A549 (cell line): ENCODE data around the gene TMED9.
"Not testable (repeated sequence)": the region's sequence is repeated elsewhere in the genome, so short reads cannot be mapped to it uniquely, and the experiment has no call there.

Experiments used
- BCL3 ChIP-seq: fragments of >200 bp; sonication (Bioruptor Twin); formaldehyde crosslinking; IDR thresholded peaks from 3 replicates; pipeline ENCODE4 v1.6.1; 2016
- CBX8 ChIP-seq: fragments of 200-600 bp; sonication (generic); IDR thresholded peaks from 2 replicates; pipeline ENCODE4 v1.6.1; 2016
- HDAC2 ChIP-seq: fragments of 200-600 bp; sonication (generic); IDR thresholded peaks from 2 replicates; pipeline ENCODE4 v1.6.1; 2016
- MAFK ChIP-seq: fragments of 450-650 bp; IDR thresholded peaks from 2 replicates; pipeline ENCODE4 v1.6.1; 2014; ENCODE audit not compliant: partially characterized antibody
- MAX ChIP-seq: IDR thresholded peaks from 2 replicates; pipeline ENCODE4 v1.6.1; 2012
- NR3C1 ChIP-seq: fragments of >200 bp; sonication (Bioruptor Twin); formaldehyde crosslinking; IDR thresholded peaks from 3 replicates; pipeline ENCODE4 v1.6.1; 2017
- POLR2A ChIP-seq: IDR thresholded peaks from 2 replicates; pipeline ENCODE4 v1.6.1; 2012; ENCODE audit warnings: mild to moderate bottlenecking, low read length
- RAD21 ChIP-seq, 2 experiments: fragments of >200 bp in 1 of 2; sonication (Bioruptor Twin) in 1 of 2; formaldehyde crosslinking in 1 of 2; IDR thresholded peaks in 1 of 2; conservative IDR thresholded peaks in 1 of 2; 2 replicates in 1 of 2; 3 replicates in 1 of 2; pipeline ENCODE4 v1.6.1; 2012 to 2018; ENCODE audit warnings: inconsistent platforms in 1 of 2
- ZNF302 ChIP-seq: fragments of 250-450 bp; sonication (Bioruptor Pico); IDR thresholded peaks from 2 replicates; pipeline ENCODE4 v1.9.0; 2021; ENCODE audit warnings: inconsistent platforms, mild to moderate bottlenecking, moderate library complexity
- TF ChIP-seq, protein P1 (sequence below): fragments of >200 bp; sonication (Bioruptor Twin); formaldehyde crosslinking; IDR thresholded peaks from 3 replicates; pipeline ENCODE4 v1.5.1; 2016
- TF ChIP-seq, protein P2 (sequence below): fragments of 250-450 bp; sonication (Bioruptor Pico); IDR thresholded peaks from 2 replicates; pipeline ENCODE4 v1.5.0; 2021; ENCODE audit warnings: mild to moderate bottlenecking, moderate library complexity, borderline replicate concordance

GRCh38 chr5:177630186-177630585 is 38.2 kb downstream of the TMED9 start:
- TF ChIP-seq, protein P1, sequence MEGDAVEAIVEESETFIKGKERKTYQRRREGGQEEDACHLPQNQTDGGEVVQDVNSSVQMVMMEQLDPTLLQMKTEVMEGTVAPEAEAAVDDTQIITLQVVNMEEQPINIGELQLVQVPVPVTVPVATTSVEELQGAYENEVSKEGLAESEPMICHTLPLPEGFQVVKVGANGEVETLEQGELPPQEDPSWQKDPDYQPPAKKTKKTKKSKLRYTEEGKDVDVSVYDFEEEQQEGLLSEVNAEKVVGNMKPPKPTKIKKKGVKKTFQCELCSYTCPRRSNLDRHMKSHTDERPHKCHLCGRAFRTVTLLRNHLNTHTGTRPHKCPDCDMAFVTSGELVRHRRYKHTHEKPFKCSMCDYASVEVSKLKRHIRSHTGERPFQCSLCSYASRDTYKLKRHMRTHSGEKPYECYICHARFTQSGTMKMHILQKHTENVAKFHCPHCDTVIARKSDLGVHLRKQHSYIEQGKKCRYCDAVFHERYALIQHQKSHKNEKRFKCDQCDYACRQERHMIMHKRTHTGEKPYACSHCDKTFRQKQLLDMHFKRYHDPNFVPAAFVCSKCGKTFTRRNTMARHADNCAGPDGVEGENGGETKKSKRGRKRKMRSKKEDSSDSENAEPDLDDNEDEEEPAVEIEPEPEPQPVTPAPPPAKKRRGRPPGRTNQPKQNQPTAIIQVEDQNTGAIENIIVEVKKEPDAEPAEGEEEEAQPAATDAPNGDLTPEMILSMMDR = not testable (repeated sequence)
- TF ChIP-seq ZNF302; RAD21 (conservative IDR thresholded peaks at IDR 0.05 in 1 of 2, IDR thresholded peaks at IDR 0.05 in 1 of 2); HDAC2; NR3C1; POLR2A; CBX8; MAX; MAFK; BCL3: not testable (repeated sequence)
- TF ChIP-seq, protein P2, sequence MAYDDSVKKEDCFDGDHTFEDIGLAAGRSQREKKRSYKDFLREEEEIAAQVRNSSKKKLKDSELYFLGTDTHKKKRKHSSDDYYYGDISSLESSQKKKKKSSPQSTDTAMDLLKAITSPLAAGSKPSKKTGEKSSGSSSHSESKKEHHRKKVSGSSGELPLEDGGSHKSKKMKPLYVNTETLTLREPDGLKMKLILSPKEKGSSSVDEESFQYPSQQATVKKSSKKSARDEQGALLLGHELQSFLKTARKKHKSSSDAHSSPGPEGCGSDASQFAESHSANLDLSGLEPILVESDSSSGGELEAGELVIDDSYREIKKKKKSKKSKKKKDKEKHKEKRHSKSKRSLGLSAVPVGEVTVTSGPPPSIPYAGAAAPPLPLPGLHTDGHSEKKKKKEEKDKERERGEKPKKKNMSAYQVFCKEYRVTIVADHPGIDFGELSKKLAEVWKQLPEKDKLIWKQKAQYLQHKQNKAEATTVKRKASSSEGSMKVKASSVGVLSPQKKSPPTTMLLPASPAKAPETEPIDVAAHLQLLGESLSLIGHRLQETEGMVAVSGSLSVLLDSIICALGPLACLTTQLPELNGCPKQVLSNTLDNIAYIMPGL = not testable (repeated sequence)
